PC-9 (cell line): Measurements from ENCODE around the gene TIGD6.

Source experiments
- CTCF ChIP-seq: fragments of 200-600 bp; sonication (generic); conservative IDR thresholded peaks from 2 replicates; pipeline ENCODE4 v1.6.1; 2017; ENCODE audit warnings: mixed run types, antibody characterized with exemption, mild to moderate bottlenecking, moderate library complexity
- EZH2 ChIP-seq: fragments of 200-600 bp; sonication (generic); IDR thresholded peaks from 2 replicates; pipeline ENCODE4 v1.8.0; 2017; ENCODE audit warnings: antibody characterized with exemption, low read depth

- TF ChIP-seq EZH2 (no peak), CTCF (no peak)
Measured at GRCh38 chr5:149948993-149949392, 51.5 kb downstream of the TIGD6 start.
